GM12878 (cell line): Measurements from ENCODE around the gene ZNF174. TPM values are rescaled to one million over a fixed set of nuclear protein-coding genes. Genes with fewer than 3 reads are reported as not detected.

Source experiments
- ATAC-seq: fragments of 200-7000 bp; cut with Tn5 transposase; 3 replicates; pipeline ENCODE4 v1.9.1; 2020; ENCODE audit warnings: mild to moderate bottlenecking, moderate library complexity
- Bru-seq: library from RNA; stranded (reverse); fragments of 400-500 nt; gene quantifications from one replicate; lab custom pipeline; 2021; lab: Mats Ljungman, UMichigan
- BruChase-seq, 2 experiments: library from RNA; stranded (reverse); fragments of 400-500 nt; gene quantifications; one replicate each; lab custom pipeline; 2021; lab: Mats Ljungman, UMichigan
- BruUV-seq: library from RNA; stranded (reverse); fragments of 400-500 nt; replicated peaks from 2 replicates; lab custom pipeline; 2021; lab: Mats Ljungman, UMichigan
- CTCF ChIA-PET: fragments of 300-600 bp; sonication (Branson Sonifier 250); formaldehyde crosslinking; extraction: SDS; loops from one replicate; lab custom pipeline; 2021; ENCODE audit warnings: inconsistent platforms; lab: Yijun Ruan, JAX
- POLR2A ChIA-PET: fragments of 350-600 bp; formaldehyde crosslinking; extraction: SDS; loops from one replicate; lab custom pipeline; 2021; ENCODE audit warnings: inconsistent platforms; lab: Charles Lee
- RAD21 ChIA-PET: fragments of 300-600 bp; sonication (Branson Sonifier 250); formaldehyde crosslinking; loops from one replicate; lab custom pipeline; 2023; ENCODE audit warnings: antibody characterized with exemption; ENCODE audit not compliant: unreplicated experiment; lab: Charles Lee
- SMC1A ChIA-PET: fragments of 300-600 bp; sonication (Branson Sonifier 250); formaldehyde crosslinking; loops from one replicate; lab custom pipeline; 2023; ENCODE audit not compliant: unreplicated experiment, uncharacterized antibody; lab: Charles Lee
- DNase-seq: peaks from one replicate; pipeline ENCODE4 v3.0.0-alpha.2; 2011; ENCODE audit warnings: low read depth, low spot score
- FAIRE-seq: peaks from 3 replicates; lab custom pipeline; 2011; peaks lifted over from hg19 to GRCh38; lab: Jason Lieb, UNC
- H2AFZ ChIP-seq: 2 replicates; pipeline ENCODE4 v1.6.0; 2011; ENCODE audit warnings: low read depth, low read length, control low read depth; ENCODE audit not compliant: control insufficient read depth
- H3K27ac ChIP-seq: 2 replicates; pipeline ENCODE4 v1.5.1; 2011; ENCODE audit warnings: control low read depth; ENCODE audit not compliant: control insufficient read depth, insufficient read depth
- H3K27me3 ChIP-seq, 2 experiments: replicated peaks in 1 of 2; 2 replicates each; pipeline versions ENCODE4 v1.6.0 to v1.6.1; 2011; ENCODE audit warnings: low read length in 1 of 2; ENCODE audit not compliant: control insufficient read depth in 2 of 2, insufficient read depth in 2 of 2
- H3K36me3 ChIP-seq, 2 experiments: 2 replicates each; pipeline ENCODE4 v1.5.1; 2011; ENCODE audit warnings: low read length in 1 of 2; ENCODE audit not compliant: control insufficient read depth in 2 of 2, insufficient read depth in 2 of 2
- H3K4me1 ChIP-seq: 2 replicates; pipeline ENCODE4 v1.6.1; 2011; ENCODE audit warnings: mild to moderate bottlenecking, low read length, moderate library complexity, mixed read lengths; ENCODE audit not compliant: control insufficient read depth, insufficient read depth
- H3K4me2 ChIP-seq: 2 replicates; pipeline ENCODE4 v1.6.0; 2011; ENCODE audit warnings: control low read depth; ENCODE audit not compliant: control insufficient read depth, insufficient read depth
- H3K4me3 ChIP-seq: fragments of 200-600 bp; sonication (generic); 2 replicates; pipeline ENCODE4 v1.5.1; 2016
- H3K79me2 ChIP-seq: 2 replicates; pipeline ENCODE4 v1.6.0; 2011; ENCODE audit warnings: low read length; ENCODE audit not compliant: control insufficient read depth, insufficient read depth
- H3K9ac ChIP-seq: 2 replicates; pipeline ENCODE4 v1.8.0; 2011; ENCODE audit warnings: low read length, control low read depth, mixed read lengths; ENCODE audit not compliant: control insufficient read depth, insufficient read depth
- H3K9me3 ChIP-seq: replicated peaks from 3 replicates; pipeline ENCODE4 v1.5.1; 2011; ENCODE audit warnings: mild to moderate bottlenecking, low read length; ENCODE audit not compliant: control insufficient read depth, insufficient read depth
- H4K20me1 ChIP-seq: 2 replicates; pipeline ENCODE4 v1.6.0; 2011; ENCODE audit not compliant: control insufficient read depth, insufficient read depth
- CHD2 ChIP-seq: IDR thresholded peaks from 2 replicates; pipeline ENCODE4 v1.6.1; 2011; ENCODE audit warnings: low read depth, low read length, improper control_type of control experiment, borderline replicate concordance
- DPF2 ChIP-seq: fragments of 450-650 bp; IDR thresholded peaks from 2 replicates; pipeline ENCODE4 v1.6.1; 2017; ENCODE audit warnings: mild to moderate bottlenecking
- EP300 ChIP-seq, 2 experiments: fragments of 150-350 bp in 1 of 2; IDR thresholded peaks; 2 replicates each; pipeline ENCODE4 v1.6.1; 2011 to 2012; ENCODE audit warnings: low read depth in 2 of 2, low read length in 2 of 2, borderline replicate concordance in 1 of 2, improper control_type of control experiment in 1 of 2, inconsistent platforms in 1 of 2; ENCODE audit not compliant: control insufficient read depth in 1 of 2
- GABPA ChIP-seq: IDR thresholded peaks from 2 replicates; pipeline ENCODE4 v1.6.1; 2014; ENCODE audit warnings: antibody characterized with exemption, low read depth, mild to moderate bottlenecking, inconsistent platforms
- IKZF2 ChIP-seq, 2 experiments: fragments of 450-650 bp; IDR thresholded peaks; 2 replicates each; pipeline ENCODE4 v1.6.1; 2017; ENCODE audit warnings: mild to moderate bottlenecking in 2 of 2, moderate library complexity in 2 of 2
- MTA2 ChIP-seq: fragments of 450-650 bp; IDR thresholded peaks from 2 replicates; pipeline ENCODE4 v1.6.1; 2016; ENCODE audit warnings: low read depth, mild to moderate bottlenecking, moderate library complexity
- NFYA ChIP-seq: IDR thresholded peaks from 2 replicates; pipeline ENCODE4 v1.6.1; 2011; ENCODE audit warnings: low read depth, mild to moderate bottlenecking, low read length, improper control_type of control experiment, borderline replicate concordance
- PAX5 ChIP-seq: IDR thresholded peaks from 2 replicates; pipeline ENCODE4 v1.6.1; 2011; ENCODE audit warnings: low read depth, low read length, borderline replicate concordance
- RAD51 ChIP-seq: fragments of 450-650 bp; IDR thresholded peaks from 2 replicates; pipeline ENCODE4 v1.6.1; 2016; ENCODE audit warnings: moderate library complexity, mild to moderate bottlenecking, inconsistent platforms
- SIN3A ChIP-seq: IDR thresholded peaks from 2 replicates; pipeline ENCODE4 v1.6.1; 2012; ENCODE audit warnings: low read depth, low read length, improper control_type of control experiment
- WGBS: methylation state at CpG from one replicate; pipeline ENCODE4 v1.1.6; 2016; ENCODE audit warnings: low lambda C conversion rate; ENCODE audit not compliant: insufficient replicate concordance, insufficient coverage; ENCODE audit errors: missing lambda C conversion rate; 5-methylcytosine and 5-hydroxymethylcytosine counted together
- in situ Hi-C: fragments of 300-500 bp; cut with MboI; formaldehyde crosslinking; loops from 9 replicates; pipeline ENCODE4 v1.14.3; 2018; ENCODE audit warnings: mixed read lengths
- intact Hi-C: fragments of 100-400 bp; cut with micrococcal nuclease; formaldehyde crosslinking; loops from one replicate; pipeline ENCODE4 v1.14.2; 2022; ENCODE audit not compliant: unreplicated experiment
- long read RNA-seq, 2 experiments: library from polyadenylated mRNA; unstranded; transcript quantifications; one replicate each; pipeline ENCODE4 v2.0.0, GENCODE V29; 2019 to 2020
- polyA minus RNA-seq, 3 experiments: library from RNA; depleted of rRNA, polyadenylated mRNA; stranded (reverse); fragments of >200 nt; gene quantifications; 2 replicates each; pipeline ENCODE4 v1.2.3, GENCODE V29; 2011
- polyA plus RNA-seq, 11 experiments: library from polyadenylated mRNA; depleted of rRNA in 4 of 11; unstranded in 6 of 11; stranded (reverse) in 5 of 11; fragments of >200 nt; fragmentation: Nextera tagmentation in 4 of 11; fragmentation: Illumina TruSeq in 1 of 11; extraction: Ambion mirVana in 4 of 11; extraction: Trizol in 1 of 11; gene quantifications; 1 replicate in 1 of 11; 2 replicates in 10 of 11; pipeline versions ENCODE4 v1.2.1 to v1.2.3, GENCODE V29; 2011 to 2016; ENCODE audit warnings: inconsistent platforms in 2 of 11, missing spikeins in 2 of 11, low read depth in 1 of 11
- total RNA-seq, 4 experiments: library from RNA; depleted of rRNA in 3 of 4; stranded (reverse); fragments of >200 nt in 3 of 4; fragmentation: Illumina TruSeq in 1 of 4; extraction: Trizol in 1 of 4; gene quantifications; 2 replicates each; pipeline versions ENCODE4 v1.2.1 to v1.2.3, GENCODE V29; 2013 to 2021
- TF ChIP-seq, protein P1 (sequence below): IDR thresholded peaks from 2 replicates; pipeline ENCODE4 v1.6.1; 2012; ENCODE audit warnings: low read depth, low read length, improper control_type of control experiment
- TF ChIP-seq, protein P2 (sequence below): IDR thresholded peaks from 2 replicates; pipeline ENCODE4 v1.6.1; 2012; ENCODE audit warnings: low read depth, low read length, improper control_type of control experiment

Gene ZNF174
- 16.0 and 18.9 TPM in 2 replicates for total RNA-seq (2013; cell fraction: nucleolus; rRNA removed)
- 11.0 and 12.5 TPM in 2 replicates for total RNA-seq (2014; rRNA removed)
- total RNA-seq (2014; rRNA removed; fragmentation: Illumina TruSeq; extraction: Trizol) = 7.6 and 8.2 TPM in 2 replicates
- total RNA-seq (2021) = 9.5 and 10.1 TPM in 2 replicates
- 4.4 TPM for polyA plus RNA-seq (2011; ENCODE audit: low read depth)
- 14.1 and 14.3 TPM in 2 replicates for polyA plus RNA-seq (2011; rRNA removed)
- 13.0 and 14.3 TPM in 2 replicates for polyA plus RNA-seq (2011; cell fraction: cytosol; rRNA removed)
- 17.1 and 17.3 TPM in 2 replicates for polyA plus RNA-seq (2011; cell fraction: nucleus; rRNA removed)
- 5.7 and 7.6 TPM in 2 replicates for polyA plus RNA-seq (2012)
- 11.9 and 13.2 TPM in 2 replicates for polyA plus RNA-seq (2014; fragmentation: Illumina TruSeq; extraction: Trizol)
- polyA plus RNA-seq (2014; fragmentation: Nextera tagmentation; extraction: Ambion mirVana) = 1 to 10 TPM; 3.0 to 4.7 TPM
- 9.8 and 10.7 TPM in 2 replicates for polyA plus RNA-seq (2014; rRNA removed)
- polyA plus RNA-seq (2016; fragmentation: Nextera tagmentation; extraction: Ambion mirVana) = 10 to 100 TPM in 1 of 2 experiments, 1 to 10 TPM in 1; 8.6 to 10.0 TPM
- 6.4 and 10.5 TPM in 2 replicates for polyA minus RNA-seq (2011; rRNA and poly(A)+ RNA removed)
- 3.2 and 4.1 TPM in 2 replicates for polyA minus RNA-seq (2011; cell fraction: cytosol; rRNA and poly(A)+ RNA removed)
- 7.4 and 13.8 TPM in 2 replicates for polyA minus RNA-seq (2011; cell fraction: nucleus; rRNA and poly(A)+ RNA removed)
- Bru-seq, nascent RNA = percentile 78 among the genes with signal in this experiment
- percentile 69 among the genes with signal in this experiment for BruChase-seq, experiment 1, labeled RNA remaining after a 6-hour chase
- percentile 77 among the genes with signal in this experiment for BruChase-seq, experiment 2, labeled RNA remaining after a 2-hour chase
- long read RNA-seq, experiment 1, transcript ZNF174-201 (3 exons, 2,260 nt) = major isoform, 5 of 11 reads
- long read RNA-seq, experiment 1, partial matches to known transcripts = 0 of 11 reads
- long read RNA-seq, experiment 1, other reads (novel, unspliced or antisense) = 0 of 11 reads
- long read RNA-seq, experiment 2, transcript ZNF174-201 (3 exons, 2,260 nt) = major isoform, 9 of 27 reads
- long read RNA-seq, experiment 2, transcript ZNF174-205 (4 exons, 1,068 nt) = minor isoform, 5 of 27 reads
- long read RNA-seq, experiment 2, transcript ZNF174-202 (3 exons, 1,557 nt) = minor isoform, 5 of 27 reads
- long read RNA-seq, experiment 2, partial matches to known transcripts = 1 of 27 reads
- long read RNA-seq, experiment 2, other reads (novel, unspliced or antisense) = 3 of 27 reads

DNA sequence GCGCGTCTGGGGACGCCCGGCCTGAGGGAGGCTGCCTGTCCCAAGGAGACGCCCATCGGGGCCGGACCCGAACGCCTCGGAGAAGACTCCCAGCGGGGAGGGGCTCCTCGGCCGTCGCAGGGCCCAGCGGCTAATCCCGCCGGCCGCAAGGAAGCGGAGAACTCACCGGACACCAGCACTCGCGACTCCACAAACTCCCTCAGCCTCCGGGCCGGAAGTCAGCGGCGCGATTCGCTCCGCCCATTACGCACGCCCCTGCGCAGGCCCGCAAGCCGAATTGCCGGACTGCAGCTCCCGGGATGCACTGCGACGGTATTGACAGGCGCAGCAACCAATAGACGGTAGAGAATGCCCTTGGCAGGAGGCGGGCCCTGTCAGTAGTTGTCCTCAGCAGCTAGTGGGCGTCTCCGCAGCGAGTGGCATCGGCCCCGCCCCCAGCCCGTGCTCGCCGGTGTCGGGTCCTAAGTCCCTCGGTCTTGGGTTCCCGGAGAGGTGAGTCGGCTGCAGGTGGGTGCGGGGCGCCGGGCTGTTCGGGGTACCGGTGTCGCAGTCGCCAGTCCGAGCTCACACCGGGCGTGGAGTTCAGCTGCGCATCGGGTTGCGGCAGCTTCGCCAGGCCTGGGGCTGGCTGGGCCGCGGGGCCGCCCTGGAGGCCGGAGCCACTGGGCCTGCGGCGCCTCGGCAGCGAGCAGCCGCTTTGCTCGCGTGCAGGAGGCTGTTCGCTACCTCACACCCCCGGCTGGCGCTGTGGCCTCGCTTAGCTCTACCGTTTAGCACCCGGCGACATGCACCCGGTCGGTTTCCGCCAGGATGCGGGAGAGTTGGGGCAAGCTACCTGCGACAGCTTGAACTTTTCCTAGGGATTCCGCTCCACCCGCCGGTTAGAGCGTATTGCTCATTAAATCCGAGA, at the start of gene ZNF174, which contains the start of gene ZSCAN32:
Gene ZNF174, plus strand, starts transcription at position 437 of the 910 bp plus-strand sequence. CDS start 790 bp downstream, outside the sequence.
Gene ZSCAN32, minus strand, starts transcription at position 226 of the 910 bp plus-strand sequence. CDS start 3,447 bp downstream, outside the sequence.
- H4K20me1 ChIP-seq = no peaks in the 10 kb centered on the region
- CTCF ChIA-PET = interaction anchor here (0.6 to 2.0 kb wide), 11 partner anchors 8 to 250 kb away, joined by 3 to 5 read pairs (median 4); partner anchors contain the start of genes NAA60 and ZNF263
- H3K4me3 ChIP-seq = peak within 1 kb of the TSS; percentile 93
- RAD21 ChIA-PET = interaction anchor here (0.7 to 1.9 kb wide), 6 partner anchors 42 to 266 kb away, joined by 3 to 6 read pairs (median 4); partner anchors contain the start of genes NAA60, ZNF213, ZNF263 and ZNF597
- no TSS peak for BruUV-seq
- in situ Hi-C loops (no loop called here), intact Hi-C loops (loop anchor here (1.0 to 10.0 kb wide), 3 partner anchors 58 to 116 kb away; partner anchors contain the start of genes CLUAP1 and ZNF263)
- peak within 1 kb of the TSS; percentile 71 for H3K27ac ChIP-seq
- DNase-seq (peak; percentile 99), FAIRE-seq (peak; percentile 80), ATAC-seq (peak; percentile 98)
- peaks cover 19% of the 10 kb centered on the region for H3K9me3 ChIP-seq
- 2% methylated on average over 84 of the region's 95 CpGs for WGBS
- POLR2A ChIA-PET = interaction anchor here (0.6 to 2.0 kb wide), 11 partner anchors 9 to 137 kb away, joined by 3 to 9 read pairs (median 3); partner anchors contain the start of genes NAA60, ZNF597 and ZNF75A
- peak within 1 kb of the TSS; percentile 80 for H3K4me2 ChIP-seq
- H3K4me1 ChIP-seq = peaks cover 4% of the 10 kb centered on the region; the same call in 1 of the 2 replicates
- SMC1A ChIA-PET = interaction anchor here (0.8 to 2.6 kb wide), 6 partner anchors 8 to 136 kb away, joined by 3 to 11 read pairs (median 4); partner anchors contain the start of genes NAA60 and ZNF597
- peaks cover 13% of the 10 kb centered on the region for H3K79me2 ChIP-seq
- H3K27me3 ChIP-seq = no peaks in the 10 kb centered on the region
- peak within 1 kb of the TSS; percentile 93 for H2AFZ ChIP-seq
- H3K36me3 ChIP-seq = peaks cover 0 to 18% of the 10 kb centered on the region in 2 experiments; a peak in 2 of 4 replicates
- peak within 1 kb of the TSS; percentile 77 for H3K9ac ChIP-seq
- TF ChIP-seq DPF2 (peak; percentile 99), MTA2 (no peak), GABPA (peak; percentile 79), RAD51 (no peak), NFYA (no peak), CHD2 (peak; percentile 96), IKZF2 (IDR thresholded peaks at IDR 0.05) (no peak), EP300 (IDR thresholded peaks at IDR 0.05; ENCODE audit: borderline replicate concordance in 1 of 2, control insufficient read depth in 1 of 2, low read depth in 2 of 2, low read length in 2 of 2) (no peak), PAX5 (no peak), SIN3A (peak; percentile 72; the same call in 1 of the 2 replicates)
- TF ChIP-seq, protein P1, sequence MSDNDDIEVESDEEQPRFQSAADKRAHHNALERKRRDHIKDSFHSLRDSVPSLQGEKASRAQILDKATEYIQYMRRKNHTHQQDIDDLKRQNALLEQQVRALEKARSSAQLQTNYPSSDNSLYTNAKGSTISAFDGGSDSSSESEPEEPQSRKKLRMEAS = peak; percentile 80; the same call in 1 of the 2 replicates
- TF ChIP-seq, protein P2, sequence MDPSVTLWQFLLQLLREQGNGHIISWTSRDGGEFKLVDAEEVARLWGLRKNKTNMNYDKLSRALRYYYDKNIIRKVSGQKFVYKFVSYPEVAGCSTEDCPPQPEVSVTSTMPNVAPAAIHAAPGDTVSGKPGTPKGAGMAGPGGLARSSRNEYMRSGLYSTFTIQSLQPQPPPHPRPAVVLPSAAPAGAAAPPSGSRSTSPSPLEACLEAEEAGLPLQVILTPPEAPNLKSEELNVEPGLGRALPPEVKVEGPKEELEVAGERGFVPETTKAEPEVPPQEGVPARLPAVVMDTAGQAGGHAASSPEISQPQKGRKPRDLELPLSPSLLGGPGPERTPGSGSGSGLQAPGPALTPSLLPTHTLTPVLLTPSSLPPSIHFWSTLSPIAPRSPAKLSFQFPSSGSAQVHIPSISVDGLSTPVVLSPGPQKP = peak; percentile 85
